ENCODE results near the gene SEC22B.
"Not testable (repeated sequence)": the region's sequence is repeated elsewhere in the genome, so short reads cannot be mapped to it uniquely, and the experiment has no call there.

DNA sequence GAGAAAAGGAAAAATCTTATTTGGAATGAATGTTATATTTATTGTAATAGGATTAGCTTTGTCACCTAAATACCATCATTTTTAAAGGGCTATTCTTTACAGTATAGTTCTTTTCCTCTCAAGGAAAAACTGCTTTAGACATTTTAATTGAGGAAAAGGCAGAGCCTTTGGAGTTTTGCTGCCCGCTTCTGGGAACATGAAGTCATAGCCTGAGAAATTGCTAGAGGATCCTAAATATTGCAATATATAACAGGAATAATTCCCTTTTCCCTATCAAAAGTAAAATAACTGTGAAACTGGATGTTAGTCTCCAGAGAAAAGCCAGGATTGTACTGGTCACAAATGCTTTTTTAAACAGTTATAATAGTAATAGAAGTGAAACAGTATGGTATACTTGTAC, 30.5 kb downstream of the SEC22B start:
- not testable (repeated sequence) for TF ChIP-seq EZH2 (IDR thresholded peaks at IDR 0.05; ENCODE audit: borderline replicate concordance); EZH2phosphoT487 (IDR thresholded peaks at IDR 0.05; ENCODE audit: low read depth, severe bottlenecking, unreplicated experiment)
- TF ChIP-seq, protein P1, sequence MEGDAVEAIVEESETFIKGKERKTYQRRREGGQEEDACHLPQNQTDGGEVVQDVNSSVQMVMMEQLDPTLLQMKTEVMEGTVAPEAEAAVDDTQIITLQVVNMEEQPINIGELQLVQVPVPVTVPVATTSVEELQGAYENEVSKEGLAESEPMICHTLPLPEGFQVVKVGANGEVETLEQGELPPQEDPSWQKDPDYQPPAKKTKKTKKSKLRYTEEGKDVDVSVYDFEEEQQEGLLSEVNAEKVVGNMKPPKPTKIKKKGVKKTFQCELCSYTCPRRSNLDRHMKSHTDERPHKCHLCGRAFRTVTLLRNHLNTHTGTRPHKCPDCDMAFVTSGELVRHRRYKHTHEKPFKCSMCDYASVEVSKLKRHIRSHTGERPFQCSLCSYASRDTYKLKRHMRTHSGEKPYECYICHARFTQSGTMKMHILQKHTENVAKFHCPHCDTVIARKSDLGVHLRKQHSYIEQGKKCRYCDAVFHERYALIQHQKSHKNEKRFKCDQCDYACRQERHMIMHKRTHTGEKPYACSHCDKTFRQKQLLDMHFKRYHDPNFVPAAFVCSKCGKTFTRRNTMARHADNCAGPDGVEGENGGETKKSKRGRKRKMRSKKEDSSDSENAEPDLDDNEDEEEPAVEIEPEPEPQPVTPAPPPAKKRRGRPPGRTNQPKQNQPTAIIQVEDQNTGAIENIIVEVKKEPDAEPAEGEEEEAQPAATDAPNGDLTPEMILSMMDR (IDR thresholded peaks at IDR 0.05; ENCODE audit: poor library complexity), result peak; percentile 26
